Measurements from ENCODE around the gene TBC1D21.

DNA sequence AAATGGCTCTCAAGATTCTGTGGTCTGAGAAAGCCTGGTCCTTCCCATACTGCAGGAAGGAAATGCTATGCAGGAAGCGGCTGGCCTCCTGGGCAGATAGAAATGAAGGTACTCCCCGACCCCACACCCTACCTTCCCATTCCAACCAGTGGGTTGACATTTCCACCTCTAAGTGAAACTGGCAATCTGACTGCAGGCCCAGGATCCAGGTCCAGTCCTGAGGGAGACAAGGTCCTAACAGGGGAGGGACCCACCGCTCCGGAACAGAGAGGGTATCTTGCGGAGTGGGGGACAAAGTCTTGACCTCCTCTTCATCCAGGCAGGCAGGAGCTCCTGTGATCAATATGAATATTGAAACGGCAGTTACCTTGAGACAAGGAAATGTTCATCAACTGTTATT, 46.3 kb downstream of the TBC1D21 start:
- TF ChIP-seq, protein P1, sequence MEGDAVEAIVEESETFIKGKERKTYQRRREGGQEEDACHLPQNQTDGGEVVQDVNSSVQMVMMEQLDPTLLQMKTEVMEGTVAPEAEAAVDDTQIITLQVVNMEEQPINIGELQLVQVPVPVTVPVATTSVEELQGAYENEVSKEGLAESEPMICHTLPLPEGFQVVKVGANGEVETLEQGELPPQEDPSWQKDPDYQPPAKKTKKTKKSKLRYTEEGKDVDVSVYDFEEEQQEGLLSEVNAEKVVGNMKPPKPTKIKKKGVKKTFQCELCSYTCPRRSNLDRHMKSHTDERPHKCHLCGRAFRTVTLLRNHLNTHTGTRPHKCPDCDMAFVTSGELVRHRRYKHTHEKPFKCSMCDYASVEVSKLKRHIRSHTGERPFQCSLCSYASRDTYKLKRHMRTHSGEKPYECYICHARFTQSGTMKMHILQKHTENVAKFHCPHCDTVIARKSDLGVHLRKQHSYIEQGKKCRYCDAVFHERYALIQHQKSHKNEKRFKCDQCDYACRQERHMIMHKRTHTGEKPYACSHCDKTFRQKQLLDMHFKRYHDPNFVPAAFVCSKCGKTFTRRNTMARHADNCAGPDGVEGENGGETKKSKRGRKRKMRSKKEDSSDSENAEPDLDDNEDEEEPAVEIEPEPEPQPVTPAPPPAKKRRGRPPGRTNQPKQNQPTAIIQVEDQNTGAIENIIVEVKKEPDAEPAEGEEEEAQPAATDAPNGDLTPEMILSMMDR (IDR thresholded peaks at IDR 0.05): no peak
- no peak for TF ChIP-seq EZH2 (IDR thresholded peaks at IDR 0.05)

Data from neural progenitor cell (in vitro differentiated cells).